HG02571 (cell line): ENCODE measurements around the gene GGTLC1.

Experiments
- ATAC-seq: cut with Tn5 transposase; IDR thresholded peaks from one replicate; pipeline ENCODE4 v1.9.1; 2021; ENCODE audit warnings: mild to moderate bottlenecking, moderate library complexity; ENCODE audit not compliant: unreplicated experiment

Gene GGTLC1

DNA sequence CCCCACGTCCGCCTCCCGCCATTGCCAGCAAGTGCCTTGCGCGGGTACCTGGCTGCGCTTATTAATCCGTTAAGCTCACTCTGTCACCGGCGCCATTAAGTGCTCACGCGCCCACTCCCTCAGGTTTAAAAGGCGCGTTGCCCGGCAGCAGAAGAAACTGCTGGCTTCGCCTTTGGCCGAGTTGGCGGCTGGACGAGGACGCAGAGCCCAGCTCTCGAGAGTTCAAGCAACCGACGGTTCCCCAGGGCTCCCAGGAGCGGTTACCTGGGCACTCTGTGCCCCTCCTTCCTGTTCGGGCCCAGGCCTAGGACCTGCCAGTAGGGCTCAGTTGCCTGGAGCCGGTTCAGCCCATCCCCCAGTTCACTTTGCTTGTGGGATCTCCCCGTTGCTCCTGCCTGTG, at the start of gene GGTLC1:
GGTLC1 (minus strand) TSS at position 219 of the 400 bp plus-strand sequence. CDS start 2,168 bp downstream, outside the sequence.
- ATAC-seq = no peak

- no peak for ATAC-seq
These were observed 46.2 kb upstream of the GGTLC1 start for GRCh38 chr20:24034820-24035219.

DNA sequence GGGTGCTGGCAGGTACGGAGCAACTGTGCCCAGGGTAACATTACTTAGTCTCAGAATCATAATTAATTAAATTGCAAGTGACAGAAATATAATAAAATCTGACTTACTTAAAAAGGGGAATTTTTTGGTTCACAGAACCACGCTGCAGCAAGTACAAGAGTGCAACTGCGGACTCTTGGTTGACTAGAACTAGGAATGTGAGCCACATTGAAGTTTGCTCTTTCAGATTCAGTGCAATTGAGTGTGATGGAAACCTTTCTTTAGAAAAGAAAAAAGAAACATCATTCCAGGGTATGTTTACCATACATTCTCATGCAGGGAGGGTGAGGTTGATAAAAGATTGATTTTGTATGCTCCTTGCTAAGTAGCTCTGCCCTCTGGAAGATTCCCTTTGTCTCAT, 45.0 kb upstream of the GGTLC1 start:
- ATAC-seq = no peak

GRCh38 chr20:24033151-24033550, 44.6 kb upstream of the GGTLC1 start:
- ATAC-seq = no peak

- no peak for ATAC-seq
These were observed 43.9 kb upstream of the GGTLC1 start for GRCh38 chr20:24032400-24032898.

- ATAC-seq = no peak
These were observed 38.6 kb upstream of the GGTLC1 start for GRCh38 chr20:24027229-24027628.

DNA sequence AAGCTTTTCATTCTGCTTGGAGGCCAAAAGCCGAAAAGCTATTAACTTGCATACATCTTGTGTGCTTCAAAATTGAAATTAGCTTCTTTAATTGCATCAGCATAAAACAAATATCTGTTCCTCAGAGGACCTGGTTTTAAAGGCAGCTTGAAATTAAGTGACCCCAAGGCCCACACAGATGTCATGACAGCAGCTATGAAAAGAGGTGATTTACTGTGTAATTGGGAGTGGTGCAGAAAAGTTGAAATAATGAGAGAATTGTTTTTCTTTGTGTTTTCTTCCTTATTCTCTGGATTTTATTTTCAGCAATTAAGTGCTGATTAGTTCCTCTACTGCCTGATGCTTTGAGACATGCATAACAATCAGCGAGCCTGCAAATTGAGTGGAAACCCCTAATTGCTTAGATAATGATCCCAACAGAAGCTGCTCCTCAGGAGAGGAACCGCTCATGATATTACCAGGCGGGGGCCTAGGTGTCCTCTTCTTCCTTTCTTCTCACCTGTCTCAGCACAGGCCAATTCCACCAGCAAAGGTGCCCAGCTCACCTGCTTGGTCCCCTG, 34.1 kb upstream of the GGTLC1 start:
- ATAC-seq = no peak

DNA sequence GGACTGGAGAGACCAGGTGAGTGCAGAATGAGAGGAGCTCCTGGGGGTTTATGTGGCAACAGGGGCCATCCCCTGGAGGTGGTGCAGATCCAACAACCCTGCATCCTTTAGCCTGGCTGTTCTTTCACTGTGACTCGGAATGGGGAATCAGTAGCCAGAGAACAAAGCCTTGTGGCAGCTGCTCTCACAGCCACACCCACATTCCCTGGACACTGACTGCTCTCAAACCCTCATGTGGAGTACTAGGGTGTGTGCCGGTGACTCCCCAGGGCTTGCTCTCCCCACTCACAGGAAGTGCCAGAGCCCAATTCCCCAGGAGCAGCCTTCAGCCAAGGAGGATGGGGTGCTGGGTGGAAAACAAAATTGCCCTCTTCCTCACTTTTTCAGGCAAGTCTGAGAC, 30.2 kb upstream of the GGTLC1 start:
- ATAC-seq = no peak

- ATAC-seq = no peak
These were observed 28.8 kb upstream of the GGTLC1 start for GRCh38 chr20:24017458-24017755.

- ATAC-seq = no peak
These were observed 28.3 kb upstream of the GGTLC1 start for GRCh38 chr20:24016607-24017457.

DNA sequence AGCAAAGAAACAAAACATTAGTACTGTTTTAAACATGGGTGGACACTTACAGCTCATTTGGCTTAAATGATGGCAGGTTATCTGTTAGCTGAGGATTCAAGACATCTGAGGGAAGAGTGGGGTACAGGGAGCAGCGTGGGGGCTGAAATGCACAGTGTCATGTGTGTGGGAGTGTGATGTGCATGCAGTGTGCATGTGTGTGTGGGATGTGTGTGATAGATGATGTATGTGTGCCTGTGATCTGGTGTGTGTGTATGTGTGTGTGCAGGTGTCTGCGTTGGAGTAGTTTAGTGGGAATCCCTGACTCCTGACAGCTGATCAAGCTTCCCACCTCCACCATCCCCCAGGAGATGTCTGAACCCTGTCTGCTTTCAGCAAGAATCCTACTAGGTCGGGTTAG, 25.4 kb upstream of the GGTLC1 start:
- ATAC-seq = no peak

GRCh38 chr20:24011282-24011681, 22.7 kb upstream of the GGTLC1 start:
- no peak for ATAC-seq

DNA sequence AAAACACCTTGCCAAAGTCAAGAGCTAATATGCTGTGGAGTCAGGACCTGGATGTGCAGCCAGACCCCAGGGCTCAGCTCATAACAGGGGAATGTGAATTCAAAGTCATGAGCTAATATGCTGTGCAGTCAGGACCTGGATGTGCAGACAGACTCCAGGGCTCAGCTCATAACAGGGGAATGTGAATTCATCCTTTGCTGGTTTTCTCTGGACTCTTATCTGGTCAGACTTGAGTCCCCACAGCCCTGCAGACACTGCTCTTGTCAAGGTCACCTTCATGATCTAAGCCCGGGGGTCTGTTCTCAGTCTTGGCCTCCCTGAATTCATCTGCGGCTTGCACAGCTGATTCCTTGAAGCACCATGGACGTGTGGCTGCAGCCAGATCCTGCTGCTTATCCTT, 19.2 kb upstream of the GGTLC1 start:
- ATAC-seq = no peak

- no peak for ATAC-seq
These were observed 18.6 kb upstream of the GGTLC1 start for GRCh38 chr20:24007073-24007595.

GRCh38 chr20:24006626-24007025, 18.0 kb upstream of the GGTLC1 start:
- ATAC-seq = no peak

DNA sequence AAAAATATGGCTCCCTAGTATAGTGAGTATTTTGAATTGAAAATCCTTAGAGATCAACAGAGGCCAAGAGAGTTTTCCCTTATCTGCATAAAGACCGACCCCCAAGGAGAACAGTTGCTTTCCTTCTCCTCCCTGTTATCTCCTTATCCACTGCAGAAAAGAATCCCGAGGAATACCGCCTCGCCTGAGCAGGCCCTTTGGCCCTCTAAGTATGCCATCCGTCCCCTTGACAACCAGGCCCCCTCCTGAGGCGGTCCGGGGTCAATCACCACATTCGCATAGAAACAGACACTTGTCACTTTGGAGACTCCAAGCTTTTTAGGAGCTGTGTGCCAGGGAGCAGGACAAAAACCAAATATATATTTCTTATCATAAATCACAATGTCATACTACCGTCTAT, 15.9 kb upstream of the GGTLC1 start:
- no peak for ATAC-seq

DNA sequence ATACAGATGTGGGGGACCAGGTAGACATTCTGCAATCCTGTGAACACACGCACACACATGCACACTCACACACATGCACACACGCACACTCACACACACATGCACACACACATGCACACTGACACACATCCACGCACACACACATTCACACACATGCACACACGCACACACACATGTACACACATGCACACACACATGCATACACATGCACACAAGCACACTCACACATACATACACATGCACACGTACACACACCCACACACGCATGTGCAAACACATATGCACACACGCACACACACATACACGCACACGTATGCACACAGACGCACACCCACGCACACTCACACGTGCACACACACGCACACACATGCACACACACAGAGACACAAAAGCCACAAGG, 14.3 kb upstream of the GGTLC1 start:
- ATAC-seq = no peak

GRCh38 chr20:24001712-24002405, 13.3 kb upstream of the GGTLC1 start:
- no peak for ATAC-seq

GRCh38 chr20:23998844-23999243, 10.3 kb upstream of the GGTLC1 start:
- no peak for ATAC-seq

DNA sequence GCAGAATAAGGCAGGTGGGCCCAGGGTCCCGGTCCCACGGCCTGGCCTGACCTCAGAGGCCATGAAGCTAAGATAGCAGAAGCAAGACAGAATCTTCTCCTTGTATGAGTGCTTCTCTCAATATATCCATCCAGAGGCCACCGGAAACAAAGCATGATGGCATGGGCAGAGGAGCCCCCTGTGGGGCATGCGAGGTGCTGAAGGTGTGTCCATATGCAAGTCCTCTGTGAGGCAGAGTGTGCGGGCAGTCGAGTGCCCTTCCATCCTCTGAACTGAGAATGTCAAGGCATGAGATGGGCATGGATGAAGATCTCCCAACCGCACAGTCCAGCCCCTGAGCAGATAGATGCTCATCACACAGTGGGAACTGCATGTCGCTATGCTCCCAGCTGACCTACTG, 9.8 kb upstream of the GGTLC1 start:
- no peak for ATAC-seq

GRCh38 chr20:23995905-23996666, 7.5 kb upstream of the GGTLC1 start:
- ATAC-seq = no peak
